Measurements from ENCODE around the gene TCERG1L. TPM values are rescaled to one million over a fixed set of nuclear protein-coding genes. Genes with fewer than 3 reads are reported as not detected.

The TCERG1L gene
- total RNA-seq, 1 experiment from 2014 or later: not detected

DNA sequence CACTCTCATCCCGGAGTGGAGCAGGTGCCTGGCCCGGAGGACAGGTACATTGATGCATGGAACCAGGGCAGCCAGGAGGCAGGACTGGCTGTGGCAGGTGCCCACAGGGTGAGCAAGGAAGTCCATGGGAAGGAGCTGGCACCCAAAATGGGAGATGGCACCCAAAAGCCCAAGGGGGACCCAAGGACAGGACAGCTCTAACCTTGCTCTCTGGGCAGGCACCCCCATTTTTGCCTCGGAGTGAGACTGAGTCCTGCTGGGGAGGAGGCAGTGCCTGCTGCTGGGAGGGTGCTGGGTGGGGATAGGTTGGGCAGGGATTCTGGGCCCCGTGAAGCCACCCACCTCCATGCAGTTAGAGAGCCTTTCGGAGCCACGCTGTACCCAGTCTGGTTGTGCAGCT is 234.5 kb downstream of the TCERG1L start:
- Mint-ChIP-seq H3K36me3 (ENCODE audit: insufficient read depth, unreplicated experiment) (no peaks in the 10 kb centered on the region), H3K4me3 (ENCODE audit: low read depth, unreplicated experiment) (no peak overlapping the region)

GRCh38 chr10:131076356-131076755 is 235.2 kb downstream of the TCERG1L start:
- DNase-seq: no peak
- Mint-ChIP-seq H3K27me3 (ENCODE audit: unreplicated experiment) (no peaks in the 10 kb centered on the region), H3K4me1 (ENCODE audit: low read depth, unreplicated experiment) (no peaks in the 10 kb centered on the region), H3K36me3 (ENCODE audit: insufficient read depth, unreplicated experiment) (no peaks in the 10 kb centered on the region), H3K27ac (ENCODE audit: unreplicated experiment) (no peak overlapping the region), H3K4me3 (ENCODE audit: low read depth, unreplicated experiment) (no peak overlapping the region), H3K9me3 (ENCODE audit: low read depth, unreplicated experiment) (peaks cover 3% of the 10 kb centered on the region)
- intact Hi-C loops (cut with micrococcal nuclease; ENCODE audit: unreplicated experiment): no loop called here
- CTCF ChIA-PET: no interaction called here
- BruUV-seq (replicated peaks): no TSS peak
- no peak for TF ChIP-seq CTCF (IDR thresholded peaks at IDR 0.05; ENCODE audit: unreplicated experiment)

More for the DNA sequence above, 234.5 kb downstream of the TCERG1L start:
- H3K4me1 Mint-ChIP-seq (ENCODE audit: low read depth, unreplicated experiment): no peaks in the 10 kb centered on the region
- no peak for DNase-seq
- no TSS peak for BruUV-seq (replicated peaks)
- intact Hi-C loops (cut with micrococcal nuclease; ENCODE audit: unreplicated experiment): no loop called here
- no peak overlapping the region for H3K27ac Mint-ChIP-seq (ENCODE audit: unreplicated experiment)
- H3K27me3 Mint-ChIP-seq (ENCODE audit: unreplicated experiment): no peaks in the 10 kb centered on the region
- peaks cover 3% of the 10 kb centered on the region for H3K9me3 Mint-ChIP-seq (ENCODE audit: low read depth, unreplicated experiment)
- CTCF ChIA-PET: no interaction called here
- TF ChIP-seq CTCF (IDR thresholded peaks at IDR 0.05; ENCODE audit: unreplicated experiment): no peak

- no peak for TF ChIP-seq CTCF (IDR thresholded peaks at IDR 0.05; ENCODE audit: unreplicated experiment)
- Mint-ChIP-seq H3K27ac (ENCODE audit: unreplicated experiment) (no peak overlapping the region), H3K36me3 (ENCODE audit: insufficient read depth, unreplicated experiment) (no peaks in the 10 kb centered on the region), H3K9me3 (ENCODE audit: low read depth, unreplicated experiment) (peaks cover 3% of the 10 kb centered on the region), H3K4me1 (ENCODE audit: low read depth, unreplicated experiment) (no peaks in the 10 kb centered on the region), H3K4me3 (ENCODE audit: low read depth, unreplicated experiment) (no peak overlapping the region), H3K27me3 (ENCODE audit: unreplicated experiment) (no peaks in the 10 kb centered on the region)
- intact Hi-C loops (cut with micrococcal nuclease; ENCODE audit: unreplicated experiment): no loop called here
- CTCF ChIA-PET: no interaction called here
- no peak for DNase-seq
- no TSS peak for BruUV-seq (replicated peaks)
These were observed 236.2 kb downstream of the TCERG1L start for GRCh38 chr10:131075218-131075770.

DNA sequence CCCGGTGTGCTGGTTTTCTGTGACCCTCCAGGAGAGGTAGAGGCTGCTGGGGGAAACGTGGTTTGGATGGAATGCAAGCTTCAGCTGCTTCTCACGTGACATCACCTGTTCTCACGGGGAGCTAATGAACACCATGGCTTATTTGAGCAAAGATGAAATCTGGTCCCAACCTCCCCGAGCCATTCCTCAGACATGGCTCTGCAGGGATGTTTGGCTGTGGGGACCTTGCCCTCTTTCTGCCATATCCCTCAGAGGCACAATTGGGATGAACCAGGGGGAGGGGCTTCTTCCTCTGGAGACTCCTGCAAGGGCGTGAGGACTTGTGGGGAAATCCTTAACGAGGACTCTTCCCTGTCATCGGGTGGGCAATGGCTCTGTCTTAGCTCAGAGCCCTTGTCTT is 236.8 kb downstream of the TCERG1L start:
- TF ChIP-seq CTCF (IDR thresholded peaks at IDR 0.05; ENCODE audit: unreplicated experiment): no peak
- Mint-ChIP-seq H3K36me3 (ENCODE audit: insufficient read depth, unreplicated experiment) (no peaks in the 10 kb centered on the region), H3K4me3 (ENCODE audit: low read depth, unreplicated experiment) (no peak overlapping the region), H3K27ac (ENCODE audit: unreplicated experiment) (no peak overlapping the region), H3K4me1 (ENCODE audit: low read depth, unreplicated experiment) (no peaks in the 10 kb centered on the region), H3K27me3 (ENCODE audit: unreplicated experiment) (no peaks in the 10 kb centered on the region), H3K9me3 (ENCODE audit: low read depth, unreplicated experiment) (no peaks in the 10 kb centered on the region)
- CTCF ChIA-PET: no interaction called here
- intact Hi-C loops (cut with micrococcal nuclease; ENCODE audit: unreplicated experiment): no loop called here
- no peak for DNase-seq
- BruUV-seq (replicated peaks): no TSS peak

Data from Calu3 (cell line).